Activated B cell treated with CpG ODN at 0.5 μM for 24 hours (primary cell): ENCODE measurements around the gene OXSR1. TPM values are rescaled to one million over a fixed set of nuclear protein-coding genes. Genes with fewer than 3 reads are reported as not detected.
"Not testable (repeated sequence)": the region's sequence is repeated elsewhere in the genome, so short reads cannot be mapped to it uniquely, and the experiment has no call there.

Source experiments
- ATAC-seq: fragments of 200-7000 bp; cut with Tn5 transposase; one replicate; pipeline ENCODE4 v1.10.0; 2021; ENCODE audit warnings: low read depth, mild to moderate bottlenecking, moderate library complexity
- CTCF ChIA-PET: fragments of 350-600 bp; sonication (Branson Sonifier 250); formaldehyde crosslinking; loops from one replicate; lab custom pipeline; 2021; ENCODE audit warnings: antibody characterized with exemption; lab: Charles Lee
- POLR2A ChIA-PET: fragments of 350-600 bp; sonication (Branson Sonifier 250); formaldehyde crosslinking; loops from one replicate; lab custom pipeline; 2021; ENCODE audit warnings: antibody characterized with exemption; lab: Charles Lee
- DNase-seq: peaks from one replicate; pipeline ENCODE4 v3.0.0; 2022
- H3K27ac Mint-ChIP-seq: one replicate; pipeline ENCODE4 v1.8.0; 2020; ENCODE audit warnings: mixed read lengths
- H3K27me3 Mint-ChIP-seq: one replicate; pipeline ENCODE4 v1.8.0; 2021; ENCODE audit warnings: mixed read lengths
- H3K36me3 Mint-ChIP-seq: one replicate; pipeline ENCODE4 v1.8.0; 2021; ENCODE audit warnings: low read depth, mixed read lengths
- H3K4me1 Mint-ChIP-seq: one replicate; pipeline ENCODE4 v1.8.0; 2021; ENCODE audit warnings: mixed read lengths
- H3K4me3 Mint-ChIP-seq: one replicate; pipeline ENCODE4 v1.8.0; 2020; ENCODE audit warnings: mild to moderate bottlenecking, mixed read lengths
- H3K9me3 Mint-ChIP-seq: one replicate; pipeline ENCODE4 v1.8.0; 2020; ENCODE audit warnings: mixed read lengths
- intact Hi-C: fragments of 100-400 bp; cut with micrococcal nuclease; formaldehyde crosslinking; loops from one replicate; pipeline ENCODE4 v1.15.1; 2024
- total RNA-seq: library from RNA; stranded (reverse); gene quantifications from 2 replicates; pipeline ENCODE4 v1.2.3, GENCODE V29; 2022
- TF ChIP-seq, protein P1 (sequence below): fragments of 200-600 bp; IDR thresholded peaks from one replicate; pipeline ENCODE4 v1.8.0; 2022; ENCODE audit warnings: antibody characterized with exemption, mild to moderate bottlenecking

OXSR1 gene
- total RNA-seq, 1 donor from 2014 or later = 40.2 TPM

DNA sequence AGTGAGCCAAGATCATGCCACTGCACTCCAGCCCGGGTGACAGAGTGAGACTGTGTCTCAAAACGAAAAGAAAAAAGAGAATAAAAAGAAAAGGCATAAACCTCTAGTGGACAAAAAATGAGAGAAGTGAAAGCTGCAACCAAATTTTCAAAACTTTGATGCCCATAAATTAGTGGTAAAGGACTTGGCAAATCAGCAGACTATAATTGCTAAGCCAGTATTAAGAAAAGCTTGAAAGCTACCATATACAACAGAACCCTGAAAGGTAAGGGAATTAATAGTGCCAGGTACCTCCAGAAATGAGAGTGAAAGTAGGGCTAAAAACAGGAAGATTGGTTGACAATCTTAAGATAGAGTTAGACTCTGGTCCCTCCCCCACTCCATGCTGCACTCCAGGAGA, 67.4 kb downstream of the OXSR1 start:
- Mint-ChIP-seq H3K4me1 (peaks cover 17% of the 10 kb centered on the region), H3K27ac (no peak overlapping the region)

DNA sequence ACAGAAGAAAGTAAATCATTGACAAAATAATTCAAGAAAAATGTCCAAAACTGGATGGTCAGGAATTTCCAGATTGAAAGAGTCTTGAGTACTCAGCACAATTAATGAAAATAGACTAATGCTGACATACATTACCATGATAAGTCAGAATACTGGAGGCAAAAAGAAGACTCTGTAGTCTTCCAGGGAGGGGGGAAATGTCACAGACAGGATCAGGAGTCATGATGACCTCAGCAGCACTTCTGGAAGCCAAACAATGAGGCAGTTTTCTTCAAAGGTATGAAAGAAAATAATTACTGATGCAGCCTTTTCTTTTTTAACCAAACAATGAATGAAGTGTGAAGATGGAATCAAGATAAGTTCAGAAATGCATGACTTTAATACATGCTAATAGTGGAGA, 70.1 kb downstream of the OXSR1 start:
- peaks cover 24% of the 10 kb centered on the region for H3K9me3 Mint-ChIP-seq
- CTCF ChIA-PET = interaction anchor here (1.5 kb wide), 1 partner anchor 9 kb away, joined by 3 read pairs; no protein-coding TSS in a partner anchor
- POLR2A ChIA-PET = no interaction called here

More for the DNA sequence above, 67.4 kb downstream of the OXSR1 start:
- ChIA-PET CTCF (no interaction called here), POLR2A (no interaction called here)
- intact Hi-C loops = loop anchor here (2.0 kb wide), 1 partner anchor 16 kb away; no protein-coding TSS in a partner anchor
- Mint-ChIP-seq H3K36me3 (peaks cover 86% of the 10 kb centered on the region), H3K27me3 (no peaks in the 10 kb centered on the region), H3K4me3 (no peak overlapping the region), H3K9me3 (peaks cover 12% of the 10 kb centered on the region)
- TF ChIP-seq, protein P1, sequence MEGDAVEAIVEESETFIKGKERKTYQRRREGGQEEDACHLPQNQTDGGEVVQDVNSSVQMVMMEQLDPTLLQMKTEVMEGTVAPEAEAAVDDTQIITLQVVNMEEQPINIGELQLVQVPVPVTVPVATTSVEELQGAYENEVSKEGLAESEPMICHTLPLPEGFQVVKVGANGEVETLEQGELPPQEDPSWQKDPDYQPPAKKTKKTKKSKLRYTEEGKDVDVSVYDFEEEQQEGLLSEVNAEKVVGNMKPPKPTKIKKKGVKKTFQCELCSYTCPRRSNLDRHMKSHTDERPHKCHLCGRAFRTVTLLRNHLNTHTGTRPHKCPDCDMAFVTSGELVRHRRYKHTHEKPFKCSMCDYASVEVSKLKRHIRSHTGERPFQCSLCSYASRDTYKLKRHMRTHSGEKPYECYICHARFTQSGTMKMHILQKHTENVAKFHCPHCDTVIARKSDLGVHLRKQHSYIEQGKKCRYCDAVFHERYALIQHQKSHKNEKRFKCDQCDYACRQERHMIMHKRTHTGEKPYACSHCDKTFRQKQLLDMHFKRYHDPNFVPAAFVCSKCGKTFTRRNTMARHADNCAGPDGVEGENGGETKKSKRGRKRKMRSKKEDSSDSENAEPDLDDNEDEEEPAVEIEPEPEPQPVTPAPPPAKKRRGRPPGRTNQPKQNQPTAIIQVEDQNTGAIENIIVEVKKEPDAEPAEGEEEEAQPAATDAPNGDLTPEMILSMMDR = no peak
- DNase-seq (no peak), ATAC-seq (no peak)

DNA sequence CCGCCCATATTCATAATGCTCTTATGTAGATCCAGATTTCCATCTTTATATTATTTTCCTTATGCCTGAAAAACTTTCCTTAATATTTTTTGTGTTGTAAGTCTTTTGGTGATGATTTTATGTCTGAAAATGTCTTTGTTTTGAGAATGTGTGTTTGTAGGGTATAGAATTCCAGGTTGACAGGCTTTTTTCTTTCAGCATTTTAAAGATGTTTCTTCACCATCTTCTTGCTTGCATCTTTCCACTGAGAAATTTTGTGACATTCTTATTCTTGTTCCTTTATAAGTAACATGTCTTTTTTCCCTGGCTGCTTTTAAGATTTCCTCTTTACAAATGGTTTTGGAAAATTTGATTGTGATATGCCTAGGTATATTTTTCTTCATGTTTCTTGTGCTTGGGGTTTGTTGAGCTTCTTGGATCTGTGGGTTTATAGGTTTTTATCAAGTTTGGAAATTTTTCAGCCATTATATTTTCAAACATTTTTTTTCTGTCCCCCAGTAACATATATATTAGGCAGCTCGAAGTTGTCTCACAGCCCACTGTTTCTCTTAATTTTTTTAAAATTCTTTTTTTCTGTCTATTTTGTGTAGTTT, 73.2 kb downstream of the OXSR1 start:
- ATAC-seq (no peak), DNase-seq (no peak)
- Mint-ChIP-seq H3K4me1 (peaks cover 9% of the 10 kb centered on the region), H3K9me3 (peaks cover 24% of the 10 kb centered on the region), H3K36me3 (peaks cover 84% of the 10 kb centered on the region), H3K27ac (no peak overlapping the region), H3K4me3 (no peak overlapping the region), H3K27me3 (no peaks in the 10 kb centered on the region)
- ChIA-PET POLR2A (no interaction called here), CTCF (interaction anchor here (1.3 kb wide), 1 partner anchor 123 kb away, joined by 3 read pairs; no protein-coding TSS in a partner anchor)
- intact Hi-C loops = no loop called here
- TF ChIP-seq, protein P1 = no peak

More for the DNA sequence above, 70.1 kb downstream of the OXSR1 start:
- no peak for ATAC-seq
- H3K27me3 Mint-ChIP-seq = no peaks in the 10 kb centered on the region
- no peak overlapping the region for H3K27ac Mint-ChIP-seq
- H3K36me3 Mint-ChIP-seq = peaks cover 90% of the 10 kb centered on the region
- DNase-seq = no peak
- H3K4me1 Mint-ChIP-seq = peaks cover 17% of the 10 kb centered on the region
- intact Hi-C loops = no loop called here
- TF ChIP-seq, protein P1 = no peak
- H3K4me3 Mint-ChIP-seq = no peak overlapping the region

GRCh38 chr3:38242812-38243211, 77.5 kb downstream of the OXSR1 start:
- H3K4me3 Mint-ChIP-seq, ATAC-seq, CTCF ChIA-PET, H3K4me1 Mint-ChIP-seq, DNase-seq, H3K27me3 Mint-ChIP-seq, POLR2A ChIA-PET, intact Hi-C loops, H3K27ac Mint-ChIP-seq: not testable (repeated sequence)
- peaks cover 11% of the 10 kb centered on the region for H3K9me3 Mint-ChIP-seq
- peaks cover 80% of the 10 kb centered on the region for H3K36me3 Mint-ChIP-seq

DNA sequence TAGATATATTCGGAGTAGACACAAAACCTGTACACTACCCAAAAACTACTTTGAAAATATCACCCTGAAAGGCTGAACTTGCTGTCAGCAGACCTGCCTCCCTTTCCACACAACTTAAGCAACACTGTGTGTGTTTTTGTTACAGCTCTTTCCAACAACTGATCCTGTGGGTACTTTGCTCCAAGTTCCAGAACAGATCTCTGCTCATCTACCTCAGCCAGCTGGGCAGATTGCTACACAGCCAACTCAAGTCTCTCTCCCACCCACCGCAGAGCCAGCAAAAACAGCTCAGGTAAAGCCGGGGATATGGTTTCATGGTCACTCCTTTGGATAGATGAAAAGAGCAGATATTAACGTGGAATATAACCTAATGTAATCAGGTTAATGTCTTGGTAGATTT, 80.6 kb downstream of the OXSR1 start:
- no peaks in the 10 kb centered on the region for H3K27me3 Mint-ChIP-seq
- peaks cover 78% of the 10 kb centered on the region for H3K36me3 Mint-ChIP-seq
- H3K9me3 Mint-ChIP-seq = no peaks in the 10 kb centered on the region
- no peaks in the 10 kb centered on the region for H3K4me1 Mint-ChIP-seq
- intact Hi-C loops = no loop called here
- POLR2A ChIA-PET = no interaction called here
- TF ChIP-seq, protein P1 = no peak
- ATAC-seq = no peak
- no peak for DNase-seq
- H3K27ac Mint-ChIP-seq = no peak overlapping the region
- CTCF ChIA-PET = no interaction called here
- H3K4me3 Mint-ChIP-seq = no peak overlapping the region
